ENCODE data around the gene RNF144A. TPM values are rescaled to one million over a fixed set of nuclear protein-coding genes. Genes with fewer than 3 reads are reported as not detected.

The RNF144A gene
- total RNA-seq, 2 experiments from 2014 or later, result 38.6 to 42.7 TPM

- intact Hi-C loops (cut with DNase I, micrococcal nuclease), result loop anchor here (2.0 to 5.0 kb wide), 3 partner anchors 31 to 529 kb away; partner anchors contain the start of gene RSAD2 (in 2 of the 2)
- ChIA-PET POLR2A (no interaction called here), CTCF (interaction anchor here (1.1 to 1.7 kb wide), 4 partner anchors 8 to 136 kb away, joined by 3 to 7 read pairs (median 4); no protein-coding TSS in a partner anchor)
- Mint-ChIP-seq H3K4me1 (peaks cover 77% of the 10 kb centered on the region), H3K27ac (peak overlapping the region; percentile 99), H3K9me3 (ENCODE audit: low read depth) (peaks cover 14% of the 10 kb centered on the region), H3K27me3 (no peaks in the 10 kb centered on the region), H3K4me3 (no peak overlapping the region), H3K36me3 (ENCODE audit: low read depth) (peaks cover 69% of the 10 kb centered on the region)
- DNase-seq, result no peak
- ATAC-seq, result no peak
Measured at GRCh38 chr2:6908291-6908690, 8.9 kb upstream of the RNF144A start.

DNA sequence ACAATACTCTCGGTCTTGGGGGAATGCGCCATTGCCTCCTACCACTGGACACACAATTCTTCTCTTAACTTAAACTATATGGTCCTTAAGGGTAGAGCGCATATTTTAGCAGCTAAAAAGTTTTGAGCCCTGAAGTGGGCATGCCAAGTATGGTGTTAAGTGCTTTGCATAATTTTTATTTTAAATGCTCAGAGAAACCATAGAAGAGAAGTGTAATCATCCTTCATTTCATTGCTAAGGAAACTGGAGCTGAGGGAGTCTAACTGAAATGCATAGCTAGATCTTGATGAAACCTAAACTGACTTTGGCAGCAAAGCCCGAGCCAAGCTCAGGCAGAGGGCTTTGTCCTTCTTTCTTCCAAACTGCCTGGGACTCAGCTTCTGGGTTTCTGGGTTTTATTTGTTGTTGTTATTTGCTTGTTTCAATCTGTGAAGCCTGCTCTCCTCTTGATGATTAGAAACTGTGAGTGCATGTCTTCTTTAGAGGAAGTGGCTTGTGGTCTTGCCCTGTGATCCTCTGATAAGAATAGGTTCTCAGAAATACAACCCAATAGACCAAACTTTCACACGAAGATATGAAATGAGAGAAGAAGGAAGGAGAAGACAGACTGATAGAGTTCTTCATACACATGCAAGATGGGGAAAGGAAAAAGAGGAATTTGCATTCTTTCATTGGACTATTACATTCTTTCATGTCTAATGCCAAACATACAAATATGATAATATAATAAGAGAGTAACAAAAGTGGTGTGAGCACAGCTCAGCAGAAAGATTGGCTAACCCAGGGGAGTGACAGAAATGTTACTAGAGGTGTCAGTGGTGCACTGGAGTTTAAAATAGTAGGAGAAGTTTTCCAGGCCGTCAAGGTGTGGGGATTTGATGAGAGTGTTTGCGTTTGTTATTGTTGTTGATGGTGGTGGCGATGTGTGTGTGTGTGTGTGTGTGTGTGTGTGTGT is 7.5 kb upstream of the RNF144A start:
- ChIA-PET CTCF (interaction anchor here (0.6 to 5.6 kb wide), 10 partner anchors 7 to 134 kb away, joined by 3 to 47 read pairs (median 4); partner anchors contain the start of gene RSAD2), POLR2A (no interaction called here)
- ATAC-seq (peak; percentile 34), DNase-seq (peak; percentile 62)
- intact Hi-C loops (cut with DNase I, micrococcal nuclease), result loop anchor here (1.0 to 5.0 kb wide), 6 partner anchors 8 to 1773 kb away; partner anchors contain the start of genes RSAD2 (in 2 of the 2), ID2 (in 1 of the 2) and RNF144A (in 1 of the 2)
- Mint-ChIP-seq H3K36me3 (ENCODE audit: low read depth) (peaks cover 65% of the 10 kb centered on the region), H3K27me3 (no peaks in the 10 kb centered on the region), H3K4me1 (peaks cover 90% of the 10 kb centered on the region), H3K27ac (peak overlapping the region; percentile 99), H3K4me3 (peak overlapping the region; percentile 75), H3K9me3 (ENCODE audit: low read depth) (peaks cover 10% of the 10 kb centered on the region)

- intact Hi-C loops (cut with DNase I, micrococcal nuclease), result loop anchor here (5.0 kb wide), 2 partner anchors 101 to 1771 kb away; partner anchors contain the start of gene ID2 (in 1 of the 2)
- Mint-ChIP-seq H3K9me3 (ENCODE audit: low read depth) (peaks cover 8% of the 10 kb centered on the region), H3K4me1 (peaks cover 95% of the 10 kb centered on the region), H3K27ac (peak overlapping the region; percentile 99), H3K27me3 (no peaks in the 10 kb centered on the region), H3K36me3 (ENCODE audit: low read depth) (peaks cover 54% of the 10 kb centered on the region), H3K4me3 (peak overlapping the region; percentile 75)
- DNase-seq, result no peak
- POLR2A ChIA-PET, result no interaction called here
- CTCF ChIA-PET, result interaction anchor here (0.6 to 5.6 kb wide), 6 partner anchors 8 to 45 kb away, joined by 3 to 47 read pairs (median 4); no protein-coding TSS in a partner anchor
- no peak for ATAC-seq
Measured at GRCh38 chr2:6911721-6912120, 5.5 kb upstream of the RNF144A start.

GRCh38 chr2:6913415-6914157 is 3.6 kb upstream of the RNF144A start:
- Mint-ChIP-seq H3K36me3 (ENCODE audit: low read depth) (peaks cover 35% of the 10 kb centered on the region), H3K4me3 (peak overlapping the region; percentile 75), H3K4me1 (peaks cover 80% of the 10 kb centered on the region), H3K27me3 (no peaks in the 10 kb centered on the region), H3K9me3 (ENCODE audit: low read depth) (no peaks in the 10 kb centered on the region), H3K27ac (peak overlapping the region; percentile 99)
- peak; percentile 59 for ATAC-seq
- intact Hi-C loops (cut with DNase I, micrococcal nuclease), result loop anchor here (1.0 to 5.0 kb wide), 3 partner anchors 16 to 1769 kb away; partner anchors contain the start of gene ID2 (in 1 of the 2)
- DNase-seq, result peak; percentile 78
- ChIA-PET POLR2A (interaction anchor here (1.0 to 1.4 kb wide), 2 partner anchors 17 to 52 kb away, joined by 3 to 4 read pairs; no protein-coding TSS in a partner anchor), CTCF (interaction anchor here (1.0 to 5.6 kb wide), 5 partner anchors 17 to 118 kb away, joined by 3 to 47 read pairs (median 4); no protein-coding TSS in a partner anchor)

- Mint-ChIP-seq H3K9me3 (ENCODE audit: low read depth) (no peaks in the 10 kb centered on the region), H3K4me1 (peaks cover 79% of the 10 kb centered on the region), H3K4me3 (peak overlapping the region; percentile 9), H3K27ac (peak overlapping the region; percentile 85), H3K36me3 (ENCODE audit: low read depth) (peaks cover 37% of the 10 kb centered on the region), H3K27me3 (no peaks in the 10 kb centered on the region)
- ChIA-PET CTCF (interaction anchor here (0.8 to 5.6 kb wide), 11 partner anchors 9 to 143 kb away, joined by 3 to 47 read pairs (median 3); partner anchors contain the start of gene CMPK2), POLR2A (interaction anchor here (0.7 to 1.4 kb wide), 2 partner anchors 9 to 18 kb away, joined by 4 to 6 read pairs; no protein-coding TSS in a partner anchor)
- peak; percentile 55 for DNase-seq
- peak; percentile 14 for ATAC-seq
- intact Hi-C loops (cut with DNase I, micrococcal nuclease), result loop anchor here (1.0 to 5.0 kb wide), 4 partner anchors 9 to 1767 kb away; partner anchors contain the start of gene ID2 (in 1 of the 2)
Measured at GRCh38 chr2:6914828-6915227, 2.4 kb upstream of the RNF144A start.

DNA sequence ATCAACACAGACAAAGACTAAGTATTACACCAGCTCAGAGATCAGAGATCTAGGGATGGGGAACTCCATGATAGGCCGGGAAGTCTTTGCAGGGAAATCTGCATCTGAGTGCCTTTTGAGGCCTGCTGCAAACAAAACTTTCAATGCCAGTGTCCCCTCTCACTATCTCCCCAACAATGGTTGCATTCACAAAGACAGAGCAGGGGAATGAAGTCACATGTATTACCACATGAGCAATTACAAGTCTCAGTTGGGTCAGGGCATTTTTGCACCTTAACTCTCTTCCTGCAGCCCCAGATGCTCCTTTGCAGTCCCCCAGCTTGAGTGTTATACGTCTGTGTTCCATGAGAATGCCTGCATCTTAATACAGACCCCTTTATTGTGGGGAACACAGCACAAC is 1.8 kb upstream of the RNF144A start:
- Mint-ChIP-seq H3K27me3 (no peaks in the 10 kb centered on the region), H3K4me3 (no peak overlapping the region), H3K36me3 (ENCODE audit: low read depth) (peaks cover 34% of the 10 kb centered on the region), H3K27ac (peak overlapping the region; percentile 85), H3K4me1 (peaks cover 79% of the 10 kb centered on the region), H3K9me3 (ENCODE audit: low read depth) (no peaks in the 10 kb centered on the region)
- ATAC-seq, result no peak
- DNase-seq, result no peak
- ChIA-PET CTCF (interaction anchor here (0.8 to 5.6 kb wide), 14 partner anchors 10 to 142 kb away, joined by 3 to 47 read pairs (median 3); partner anchors contain the start of genes CMPK2 and RSAD2), POLR2A (no interaction called here)
- intact Hi-C loops (cut with DNase I, micrococcal nuclease), result loop anchor here in 1 of 2 experiments (1.0 to 5.0 kb wide), 2 partner anchors 9 to 88 kb away; no protein-coding TSS in a partner anchor

GRCh38 chr2:6916224-6916623 is 988 bp upstream of the RNF144A start:
- peak overlapping the region; percentile 82 for H3K27ac Mint-ChIP-seq
- DNase-seq (no peak), ATAC-seq (no peak)
- H3K36me3 Mint-ChIP-seq (ENCODE audit: low read depth), result peaks cover 27% of the 10 kb centered on the region
- peaks cover 78% of the 10 kb centered on the region for H3K4me1 Mint-ChIP-seq
- H3K9me3 Mint-ChIP-seq (ENCODE audit: low read depth), result no peaks in the 10 kb centered on the region
- ChIA-PET CTCF (interaction anchor here (0.7 to 3.1 kb wide), 28 partner anchors 8 to 143 kb away, joined by 3 to 39 read pairs (median 4); partner anchors contain the start of genes CMPK2 and RSAD2), POLR2A (interaction anchor here (1.2 kb wide), 1 partner anchor 39 kb away, joined by 3 read pairs; the partner anchor contains the start of gene RSAD2)
- H3K27me3 Mint-ChIP-seq, result no peaks in the 10 kb centered on the region
- H3K4me3 Mint-ChIP-seq, result peak overlapping the region; percentile 72
- intact Hi-C loops (cut with DNase I, micrococcal nuclease), result loop anchor here (2.0 to 5.0 kb wide), 3 partner anchors 51 to 89 kb away; partner anchors contain the start of gene CMPK2 (in 1 of the 2)

DNA sequence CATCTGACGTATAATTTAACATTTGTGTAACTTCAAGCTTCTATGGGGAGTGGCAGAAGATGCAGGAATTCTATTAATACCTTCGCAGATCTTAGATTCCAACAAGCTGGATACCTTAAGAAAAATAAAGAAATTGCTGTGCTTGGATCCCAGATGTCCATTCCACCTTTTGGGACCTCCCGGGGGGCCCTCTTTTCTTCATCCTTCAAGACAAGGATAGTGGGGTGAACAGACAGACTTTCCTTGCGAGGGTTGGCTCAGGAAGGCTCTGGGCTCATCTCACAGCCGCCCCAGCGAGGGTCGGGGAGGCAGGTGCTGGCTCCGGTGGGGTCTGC is 509 bp upstream of the RNF144A start:
- H3K9me3 Mint-ChIP-seq (ENCODE audit: low read depth), result no peaks in the 10 kb centered on the region
- H3K27ac Mint-ChIP-seq, result peak overlapping the region; percentile 82
- peaks cover 23% of the 10 kb centered on the region for H3K36me3 Mint-ChIP-seq (ENCODE audit: low read depth)
- DNase-seq, result no peak
- no peaks in the 10 kb centered on the region for H3K27me3 Mint-ChIP-seq
- intact Hi-C loops (cut with DNase I, micrococcal nuclease), result loop anchor here (1.0 to 5.0 kb wide), 5 partner anchors 7 to 90 kb away; partner anchors contain the start of gene CMPK2 (in 1 of the 2)
- H3K4me1 Mint-ChIP-seq, result peaks cover 78% of the 10 kb centered on the region
- no peak for ATAC-seq
- ChIA-PET CTCF (interaction anchor here (0.6 to 3.1 kb wide), 27 partner anchors 8 to 143 kb away, joined by 3 to 39 read pairs (median 4); partner anchors contain the start of gene CMPK2), POLR2A (interaction anchor here (1.2 kb wide), 1 partner anchor 39 kb away, joined by 3 read pairs; the partner anchor contains the start of gene RSAD2)
- peak overlapping the region; percentile 72 for H3K4me3 Mint-ChIP-seq

DNA sequence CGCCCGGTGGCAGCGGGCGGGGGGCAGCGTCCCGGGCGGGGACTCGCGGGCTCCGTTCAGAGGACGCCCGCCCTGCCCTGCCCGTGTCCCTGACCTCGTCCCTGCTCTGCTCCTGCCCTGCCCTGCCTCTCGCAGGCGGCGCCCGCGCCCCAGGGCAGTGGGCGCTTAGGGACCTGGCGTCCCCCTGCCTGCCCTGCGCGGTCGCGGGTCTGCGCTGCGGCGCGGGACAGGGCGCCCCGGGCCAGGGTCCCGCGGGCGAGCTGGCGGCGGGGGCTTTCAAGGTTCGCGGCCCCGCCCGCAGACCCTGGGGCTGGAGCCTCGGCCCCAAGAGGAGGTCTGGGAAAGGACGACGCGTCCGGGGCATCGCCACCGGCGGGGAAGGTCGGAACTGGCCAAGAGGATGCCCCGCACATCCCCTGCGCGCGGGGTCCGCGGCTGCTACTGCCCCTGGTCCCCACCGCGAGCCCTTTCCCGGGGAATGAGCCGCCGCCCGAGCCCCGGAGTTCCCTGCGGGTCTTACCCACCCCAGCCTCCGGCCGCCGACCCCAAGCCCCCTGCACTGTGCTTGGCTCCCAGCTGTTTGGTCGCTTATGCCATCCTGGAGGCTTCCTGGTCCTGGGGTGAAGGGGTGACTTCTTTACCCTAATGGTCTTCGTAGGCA is 679 bp downstream of the RNF144A start:
- H3K9me3 Mint-ChIP-seq (ENCODE audit: low read depth), result no peaks in the 10 kb centered on the region
- peaks cover 78% of the 10 kb centered on the region for H3K4me1 Mint-ChIP-seq
- peak overlapping the region; percentile 42 for H3K27ac Mint-ChIP-seq
- no peaks in the 10 kb centered on the region for H3K27me3 Mint-ChIP-seq
- peak; percentile 6 for ATAC-seq
- peak overlapping the region; percentile 68 for H3K4me3 Mint-ChIP-seq
- intact Hi-C loops (cut with DNase I, micrococcal nuclease), result loop anchor here (1.0 to 5.0 kb wide), 5 partner anchors 9 to 91 kb away; partner anchors contain the start of gene CMPK2 (in 1 of the 2)
- CTCF ChIA-PET, result interaction anchor here (0.8 to 3.1 kb wide), 5 partner anchors 9 to 51 kb away, joined by 3 to 39 read pairs (median 5); no protein-coding TSS in a partner anchor
- no peak for DNase-seq
- POLR2A ChIA-PET, result interaction anchor here (0.9 kb wide), 1 partner anchor 21 kb away, joined by 3 read pairs; no protein-coding TSS in a partner anchor
- H3K36me3 Mint-ChIP-seq (ENCODE audit: low read depth), result peaks cover 17% of the 10 kb centered on the region

Measured in activated CD4-positive, alpha-beta T cell treated with anti-CD3 and anti-CD28 coated beads for 36 hours (primary cell).